HG03097 (cell line): ENCODE measurements around the gene NDUFAF8.

ENCODE experiments used
- ATAC-seq: cut with Tn5 transposase; IDR thresholded peaks from one replicate; pipeline ENCODE4 v1.9.1; 2021; ENCODE audit not compliant: unreplicated experiment, low FRiP score

Gene NDUFAF8

DNA sequence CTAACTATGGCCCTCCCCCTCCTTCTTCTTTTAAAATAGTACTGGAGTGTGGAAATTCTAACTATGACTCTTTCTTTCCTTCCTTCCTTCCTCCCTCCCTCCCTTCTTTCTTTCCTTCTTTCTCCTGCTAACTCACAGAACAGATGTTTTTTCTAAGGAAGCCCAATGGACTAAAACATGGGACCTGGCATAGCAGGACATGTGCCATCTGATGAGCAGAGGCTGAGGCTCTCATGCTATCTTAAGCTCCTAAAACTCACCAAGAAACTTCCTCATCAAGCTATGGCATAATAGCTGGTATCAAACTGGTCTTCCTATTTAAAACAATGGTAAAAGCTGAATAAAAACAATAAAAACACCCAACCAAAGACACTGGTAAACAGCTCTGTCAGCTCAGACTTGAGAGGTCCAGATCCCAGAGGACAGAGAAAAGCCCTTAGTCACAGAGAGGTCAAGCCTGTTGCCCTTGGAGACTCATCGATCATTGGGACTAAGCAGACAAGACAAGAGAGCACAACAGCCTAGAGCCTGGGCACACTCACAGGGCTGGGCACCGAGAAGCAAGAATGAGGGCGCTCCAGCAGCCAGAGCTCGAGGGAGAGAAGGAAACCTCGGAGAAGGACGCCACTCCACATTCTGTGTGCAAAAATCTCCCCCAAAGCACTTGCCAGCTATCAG lies 28.4 kb downstream of the NDUFAF8 start:
- ATAC-seq = no peak

DNA sequence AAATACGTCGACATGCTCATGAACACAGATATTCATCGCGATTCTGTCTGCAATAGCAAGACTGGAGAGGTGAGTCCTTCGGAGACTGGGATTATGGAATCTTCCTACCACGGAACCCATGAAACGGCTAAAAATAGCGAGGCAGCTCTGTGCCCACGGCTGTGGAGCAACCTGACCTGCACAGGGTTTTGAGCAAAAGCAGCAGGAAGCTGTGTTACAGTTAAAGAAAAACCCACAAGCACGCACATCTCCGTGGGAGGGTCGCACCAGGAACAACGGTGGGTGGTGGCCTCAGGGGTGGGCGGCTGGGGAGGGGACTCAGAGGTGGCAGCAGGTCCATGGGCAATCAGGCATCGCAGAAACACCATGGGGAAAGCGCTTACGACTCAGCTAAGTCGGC lies 31.2 kb downstream of the NDUFAF8 start:
- no peak for ATAC-seq

DNA sequence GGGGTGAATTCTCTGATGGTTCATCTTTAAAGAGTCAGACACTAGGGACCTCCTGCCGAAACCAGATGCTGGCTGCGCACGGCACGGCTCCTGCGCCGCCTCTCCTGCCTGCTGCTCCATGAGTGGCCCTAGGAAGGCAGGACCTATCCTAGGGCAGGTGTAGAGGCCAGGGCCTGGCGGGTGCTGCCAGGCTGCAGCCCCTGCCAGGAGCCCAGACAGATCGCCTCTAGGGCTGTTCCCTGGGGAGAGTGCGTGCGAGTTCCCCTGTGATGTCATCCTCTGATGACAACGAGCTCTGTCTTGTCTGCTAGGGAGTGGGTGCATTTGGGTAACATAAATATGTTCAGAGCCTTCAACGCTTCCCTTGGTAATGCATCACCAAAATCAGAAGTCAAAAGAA lies 32.1 kb downstream of the NDUFAF8 start:
- no peak for ATAC-seq

DNA sequence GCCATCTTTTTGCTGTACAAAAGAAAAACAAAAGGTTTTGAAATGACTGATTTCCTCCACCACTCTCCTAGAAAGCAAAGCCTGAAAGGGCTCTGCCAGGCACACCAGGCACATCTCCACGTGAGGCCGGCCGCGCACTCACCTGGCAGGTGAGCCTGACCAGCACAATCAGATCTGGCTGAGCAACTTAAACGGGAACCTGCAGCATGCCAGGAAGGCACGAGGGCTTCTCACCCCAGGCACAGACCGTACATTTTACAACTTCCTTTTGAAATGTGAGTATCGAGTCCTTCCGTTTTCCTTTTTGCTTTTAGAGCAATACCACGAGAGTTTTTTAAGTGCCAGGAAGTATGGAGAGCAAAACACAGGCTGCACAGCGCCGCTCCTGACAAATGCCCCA lies 33.5 kb downstream of the NDUFAF8 start:
- ATAC-seq = no peak

DNA sequence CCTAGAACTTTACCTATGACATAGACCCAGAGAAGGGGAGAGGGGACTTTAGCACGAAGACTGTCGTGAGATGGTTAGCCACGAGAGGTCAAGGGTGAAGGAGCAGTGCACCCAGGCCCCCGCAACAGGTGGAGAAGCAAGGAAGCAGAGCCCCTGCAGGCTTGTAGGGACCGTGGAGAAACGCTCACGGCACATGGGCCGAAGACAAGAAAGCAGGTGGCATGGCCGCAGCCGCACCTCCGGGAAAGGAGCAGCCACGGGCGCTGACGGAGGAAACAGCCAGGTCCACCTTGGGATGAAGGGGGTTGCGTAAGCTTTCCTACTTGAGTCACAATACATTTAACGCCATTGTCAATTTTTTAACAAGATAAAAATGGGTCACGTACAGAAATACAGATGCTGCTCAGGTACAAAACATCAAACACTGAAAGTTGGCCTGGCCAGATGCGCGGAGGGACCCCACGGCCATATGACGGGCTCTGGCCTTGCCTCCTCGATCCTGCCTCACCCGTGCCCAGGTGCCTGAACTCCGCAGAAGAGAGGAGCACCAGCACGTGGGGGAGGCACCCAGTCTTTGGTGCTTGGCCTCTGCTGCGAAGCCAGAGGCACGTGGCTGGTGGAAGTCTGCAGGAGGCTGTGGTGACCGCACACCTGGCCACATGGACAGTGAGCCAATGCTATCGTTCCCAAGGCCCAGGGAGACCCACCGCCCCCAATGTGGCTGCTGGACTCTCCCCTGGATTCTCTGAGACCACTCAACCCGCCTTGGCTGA lies 34.8 kb downstream of the NDUFAF8 start:
- no peak for ATAC-seq

DNA sequence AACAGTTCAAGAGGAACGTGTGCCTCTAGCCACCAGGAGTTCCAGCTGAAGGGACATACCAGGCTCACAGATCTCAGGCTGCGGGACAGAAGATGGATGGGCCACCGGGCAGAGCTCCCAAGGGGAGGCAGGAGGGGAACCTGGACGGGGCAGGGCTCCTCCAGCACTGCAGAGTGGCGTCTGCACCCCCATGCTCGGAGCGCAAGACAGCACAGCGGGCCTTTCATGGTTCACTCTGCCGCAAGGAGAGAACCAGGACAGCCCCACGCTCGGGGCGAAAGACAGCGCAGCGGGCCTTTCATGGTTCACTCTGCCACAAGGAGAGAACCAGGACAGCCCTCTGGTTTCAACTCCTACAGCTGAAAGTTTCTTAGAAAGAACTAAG lies 35.3 kb downstream of the NDUFAF8 start:
- ATAC-seq = no peak

DNA sequence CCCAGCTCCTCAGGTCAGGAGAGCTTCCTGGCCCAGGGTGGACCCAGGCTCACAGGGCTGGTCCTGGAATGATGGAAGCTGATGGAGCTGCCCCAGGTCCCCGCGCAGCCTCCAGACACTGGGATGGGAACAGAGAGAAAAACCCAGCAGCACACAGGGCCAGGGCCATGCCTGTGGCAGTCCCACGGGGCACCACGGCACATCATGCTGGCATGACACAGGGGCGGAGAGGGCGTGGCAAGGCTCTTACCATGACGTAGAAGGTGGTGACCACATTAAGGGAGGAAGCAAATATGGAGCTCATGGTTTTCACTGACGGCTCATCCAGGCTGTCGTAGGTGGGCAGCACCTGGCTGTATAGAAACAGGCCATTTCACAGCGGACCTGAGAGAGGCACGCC lies 37.7 kb downstream of the NDUFAF8 start:
- no peak for ATAC-seq

DNA sequence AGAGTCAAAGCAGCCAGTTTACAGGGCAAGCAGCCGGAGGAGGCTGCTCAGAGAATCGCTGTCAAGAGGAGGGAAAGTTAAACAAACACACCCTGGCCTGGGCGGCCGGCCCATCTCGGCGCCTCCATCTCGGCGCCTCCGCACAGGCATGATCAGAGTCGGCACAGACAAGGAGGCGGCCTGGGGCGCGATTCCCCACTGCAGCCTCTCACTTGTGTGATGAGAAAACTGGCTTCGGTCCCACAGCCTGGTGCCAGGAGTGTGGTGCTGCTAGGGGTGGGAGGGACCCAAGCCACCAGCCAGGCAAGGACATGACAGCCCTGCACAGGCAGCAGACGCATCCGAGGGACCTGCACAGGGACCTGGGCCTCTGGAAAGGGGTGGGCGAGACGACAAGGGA lies 38.3 kb downstream of the NDUFAF8 start:
- ATAC-seq = no peak

DNA sequence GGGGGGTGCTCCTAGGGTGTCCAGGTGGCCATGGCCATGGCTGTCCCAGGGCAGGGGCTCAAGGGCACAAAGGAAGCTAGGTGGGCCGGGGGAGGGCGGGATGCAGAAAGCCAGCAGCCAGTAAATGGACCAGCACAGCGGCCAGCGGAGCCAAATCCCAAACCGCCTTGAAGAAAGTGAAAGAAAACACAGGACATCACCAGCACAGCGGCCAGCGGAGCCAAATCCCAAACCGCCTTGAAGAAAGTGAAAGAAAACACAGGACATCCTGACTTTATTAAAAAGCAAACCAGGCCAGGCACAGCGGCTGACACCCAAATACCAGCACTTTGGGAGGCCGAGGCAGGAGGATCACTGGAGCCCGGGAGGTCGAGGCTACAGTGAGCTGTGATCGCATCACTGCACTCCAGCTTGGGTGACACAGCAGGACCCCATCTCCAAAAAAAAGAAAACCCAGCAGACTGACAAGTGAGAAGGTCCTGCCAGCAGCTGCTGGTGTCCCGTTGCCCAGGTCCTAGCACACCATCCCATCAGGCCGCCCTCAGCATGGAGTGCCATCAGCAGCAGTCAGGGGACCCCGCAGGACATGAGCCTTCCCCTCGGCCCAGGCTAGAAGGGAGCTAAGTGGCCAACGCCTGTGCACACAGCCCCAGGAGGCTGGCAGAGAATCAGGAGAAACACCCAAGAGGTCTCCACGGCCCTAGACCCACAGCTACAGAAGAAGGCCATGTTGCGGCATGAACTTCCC lies 39.0 kb downstream of the NDUFAF8 start:
- no peak for ATAC-seq

DNA sequence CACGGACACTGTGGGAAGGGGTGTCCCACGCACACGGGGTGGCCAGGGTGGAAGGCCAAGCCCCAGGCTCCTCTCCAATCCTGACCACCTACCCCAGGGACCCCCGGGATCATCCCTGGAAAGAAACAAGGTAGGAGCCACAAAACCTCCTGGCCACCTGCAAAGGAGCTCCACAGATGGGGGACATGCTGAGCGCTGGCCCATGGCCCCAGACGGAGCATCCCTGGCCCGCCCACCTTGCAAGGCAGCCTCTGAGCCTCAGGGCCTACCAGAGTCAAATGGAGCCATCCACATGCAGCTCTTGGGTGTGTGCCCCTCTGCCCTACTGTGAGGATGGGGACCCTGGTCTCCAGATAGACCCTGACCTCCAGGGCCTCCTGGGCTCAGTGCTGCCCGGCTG lies 39.7 kb downstream of the NDUFAF8 start:
- no peak for ATAC-seq

DNA sequence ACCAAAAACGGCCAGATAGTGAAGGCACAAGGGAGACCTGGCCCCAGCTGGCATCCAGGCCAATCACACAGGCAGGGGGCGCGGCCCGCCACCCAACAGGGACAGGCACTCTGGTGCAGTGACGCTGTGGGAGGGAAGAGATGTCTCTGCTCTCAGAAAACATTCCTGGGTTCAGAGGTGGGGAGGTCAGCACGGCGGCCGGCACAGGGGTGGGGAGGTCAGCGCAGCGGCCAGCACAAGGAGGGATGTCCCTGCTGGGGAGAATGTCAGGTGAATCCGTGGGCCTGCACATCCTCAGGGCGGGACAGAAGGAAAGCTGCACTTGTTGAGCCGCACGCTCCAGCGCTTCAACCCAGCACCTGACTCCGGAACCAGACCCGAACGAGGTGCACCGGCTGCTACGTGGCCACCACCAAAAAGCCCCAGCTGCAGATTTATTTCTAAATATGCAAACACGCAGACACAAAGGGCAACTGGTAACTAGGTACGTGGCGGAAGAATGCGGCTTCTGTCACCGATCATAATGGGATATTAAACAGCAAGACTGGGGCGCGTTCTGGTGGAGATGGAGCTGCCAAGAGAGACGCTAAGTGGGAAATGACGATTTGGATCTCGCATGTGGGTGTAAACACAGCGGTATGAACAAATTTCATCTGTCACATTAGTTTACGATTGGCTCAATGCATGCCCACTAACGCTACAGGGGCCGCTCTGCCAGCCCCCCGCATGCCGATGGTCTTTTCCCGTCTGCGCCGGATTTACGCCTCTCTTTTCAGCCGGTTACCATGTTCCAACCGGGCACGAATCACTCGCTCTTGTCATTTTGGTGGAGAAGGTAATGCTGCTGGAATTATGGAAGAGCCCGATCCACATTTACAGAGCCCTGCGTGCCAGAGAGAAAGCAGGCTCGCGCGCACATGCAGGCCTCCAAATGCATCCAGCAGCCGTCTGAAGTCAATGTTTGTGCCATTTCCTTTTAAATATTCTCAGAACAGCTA lies 40.5 kb downstream of the NDUFAF8 start:
- ATAC-seq = no peak

DNA sequence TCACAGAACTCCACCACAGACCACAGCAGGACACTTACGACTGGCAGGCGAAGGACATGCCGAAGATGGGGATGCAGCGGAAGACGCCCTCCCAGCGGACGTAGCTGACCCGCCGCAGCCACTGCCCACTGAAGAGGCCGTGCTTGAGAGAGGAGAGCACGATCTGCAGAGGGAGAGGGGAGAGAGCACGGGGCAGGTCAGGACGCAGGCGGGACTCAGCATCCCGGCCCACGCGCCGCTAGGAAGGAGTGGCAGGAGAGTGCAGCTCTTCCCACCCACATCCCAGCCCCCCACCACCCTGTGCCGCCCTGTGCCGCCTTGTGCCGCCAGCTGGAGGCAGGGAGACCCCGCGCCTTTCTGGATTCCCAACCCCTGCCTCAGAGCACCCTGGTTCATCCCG lies 41.5 kb downstream of the NDUFAF8 start:
- ATAC-seq = no peak

DNA sequence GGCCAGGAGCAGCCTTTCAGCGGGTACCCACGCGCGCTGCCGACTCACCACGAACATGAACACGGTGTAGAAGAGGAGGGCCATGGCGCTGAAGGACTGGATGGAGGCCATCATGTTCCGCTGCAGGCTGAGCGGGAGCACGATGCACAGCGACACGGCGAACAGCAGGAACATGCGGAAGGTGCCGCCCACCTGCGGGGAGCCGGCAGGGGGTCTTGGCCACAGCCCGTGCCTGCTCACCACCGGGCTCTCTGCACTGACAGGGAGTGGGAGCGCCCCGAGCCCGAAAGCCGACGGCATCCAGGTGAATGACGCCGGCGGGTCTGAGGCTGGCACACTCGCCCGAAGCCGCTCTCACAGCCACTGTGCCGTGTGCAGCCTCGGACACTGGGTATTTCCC lies 43.0 kb downstream of the NDUFAF8 start:
- ATAC-seq = no peak

DNA sequence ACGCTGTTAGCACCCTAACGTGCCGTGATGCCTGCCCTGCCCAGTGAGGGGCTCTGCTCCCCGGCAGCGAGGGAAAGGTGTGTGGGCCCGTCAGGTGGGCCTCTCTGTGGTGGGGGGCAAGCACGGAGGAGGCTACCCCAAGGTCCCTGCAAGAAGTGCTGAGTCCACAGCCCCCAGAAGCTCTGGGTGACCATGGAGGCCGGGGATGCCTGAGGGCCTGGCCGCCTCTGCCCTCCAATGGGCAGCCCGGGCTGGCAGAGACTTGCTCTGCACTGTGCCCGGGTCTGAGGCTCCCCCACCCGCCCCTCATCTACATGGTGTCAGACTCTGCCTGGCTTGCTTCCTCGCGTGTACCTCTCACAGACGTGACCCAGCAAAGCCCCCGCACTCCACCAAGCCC lies 43.8 kb downstream of the NDUFAF8 start:
- no peak for ATAC-seq

DNA sequence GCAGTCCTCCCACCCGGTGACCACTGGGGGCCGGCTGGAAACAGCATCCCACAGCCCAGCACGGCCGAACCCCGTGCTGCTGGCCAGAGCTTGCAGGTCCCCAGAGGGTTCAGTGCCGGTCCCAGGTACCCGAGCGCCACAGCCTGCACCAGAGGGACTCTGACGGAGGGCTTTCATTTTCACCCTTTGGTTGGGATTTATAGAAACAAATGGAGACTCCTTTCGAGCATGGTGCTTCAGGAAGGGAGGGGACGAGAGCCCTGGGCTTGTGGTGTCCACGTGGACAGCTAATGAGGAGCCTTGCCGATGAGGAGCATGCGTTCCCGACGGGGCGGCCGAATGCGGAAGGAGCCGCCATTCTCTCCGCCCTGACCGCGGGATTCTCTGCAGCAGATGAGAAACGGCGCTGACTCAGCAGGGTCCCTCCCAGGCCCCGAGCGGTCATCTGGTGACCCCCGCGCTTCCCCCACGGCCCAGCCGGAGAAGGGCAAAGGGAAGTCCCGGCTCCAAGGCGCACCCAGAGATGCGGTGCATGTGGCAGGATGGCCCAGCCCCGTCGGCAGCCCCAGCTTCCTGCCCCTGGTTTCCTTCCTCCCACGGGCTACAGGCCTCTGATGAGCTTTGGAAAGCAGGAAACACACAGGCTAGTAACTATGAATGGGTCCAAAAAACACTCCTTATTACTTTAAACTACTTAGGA lies 46.2 kb downstream of the NDUFAF8 start:
- ATAC-seq = no peak

DNA sequence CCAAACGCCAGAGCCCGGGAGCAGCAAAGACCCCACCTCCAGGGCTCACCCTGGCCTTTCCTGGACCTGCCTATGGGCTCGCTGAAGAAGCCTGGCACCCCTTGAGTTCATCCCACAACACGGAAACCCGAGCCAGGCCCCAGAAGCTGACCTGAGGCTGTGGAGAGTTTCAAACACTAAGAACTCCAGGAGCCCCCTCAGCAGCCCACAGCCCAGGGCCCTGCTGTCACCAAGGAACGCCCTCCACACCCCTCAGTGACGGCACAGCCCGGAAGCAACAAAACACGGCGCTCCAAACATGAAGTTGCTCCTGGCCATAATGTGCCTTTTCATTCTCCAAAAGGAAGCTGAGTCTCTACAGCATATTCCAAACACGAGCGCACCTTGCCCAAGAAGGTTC lies 46.8 kb downstream of the NDUFAF8 start:
- no peak for ATAC-seq

DNA sequence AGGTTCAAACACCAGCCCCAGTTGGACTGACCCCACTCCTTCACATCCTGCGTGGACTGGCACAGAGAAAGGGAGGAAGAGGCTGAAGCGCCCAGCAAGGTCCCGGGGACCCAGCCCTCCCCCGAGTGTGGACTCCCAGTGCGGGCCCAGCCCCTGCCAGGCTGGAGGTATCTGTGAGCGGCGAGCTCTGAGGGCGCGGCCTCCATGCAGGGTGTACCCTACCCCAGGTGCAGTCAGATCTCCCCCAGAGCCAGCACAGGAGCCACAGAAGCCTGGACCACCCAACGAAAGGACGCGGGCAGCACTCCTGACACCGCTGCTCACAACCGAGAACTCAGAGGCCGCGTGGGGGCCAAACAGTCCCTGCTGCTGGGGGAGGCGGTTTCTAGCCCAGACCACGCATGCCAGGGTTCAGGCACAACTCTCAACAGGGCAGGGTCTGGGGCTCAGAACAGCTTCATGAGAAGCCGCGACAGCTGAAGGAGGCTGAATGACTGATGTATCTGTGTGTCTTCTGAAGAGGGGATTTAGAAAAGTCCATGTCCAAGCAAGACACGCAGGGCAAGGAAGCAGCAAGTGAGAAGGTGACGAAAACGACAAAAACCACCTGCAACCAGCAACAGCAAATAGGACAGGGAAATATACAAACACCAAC lies 47.5 kb downstream of the NDUFAF8 start:
- no peak for ATAC-seq

DNA sequence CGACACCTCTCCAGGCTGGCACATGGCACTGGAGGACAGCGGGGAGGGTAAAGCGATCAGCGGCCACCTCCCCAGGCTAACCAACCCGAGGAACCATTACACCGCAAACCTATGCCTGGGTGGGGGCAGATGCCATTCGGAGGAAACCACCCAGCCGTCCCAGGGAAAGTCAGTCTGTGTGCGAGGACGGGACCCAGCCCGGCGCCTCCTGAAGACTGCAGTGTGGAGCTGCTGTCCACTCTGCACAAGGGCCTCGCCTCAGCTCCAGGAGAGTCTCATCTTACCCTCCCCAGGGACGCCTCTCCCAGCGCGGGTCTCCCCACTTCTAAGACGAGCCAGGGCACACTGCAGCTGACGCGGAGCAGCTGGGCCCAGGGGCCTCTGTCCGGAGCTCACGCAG lies 48.0 kb downstream of the NDUFAF8 start:
- ATAC-seq = no peak

DNA sequence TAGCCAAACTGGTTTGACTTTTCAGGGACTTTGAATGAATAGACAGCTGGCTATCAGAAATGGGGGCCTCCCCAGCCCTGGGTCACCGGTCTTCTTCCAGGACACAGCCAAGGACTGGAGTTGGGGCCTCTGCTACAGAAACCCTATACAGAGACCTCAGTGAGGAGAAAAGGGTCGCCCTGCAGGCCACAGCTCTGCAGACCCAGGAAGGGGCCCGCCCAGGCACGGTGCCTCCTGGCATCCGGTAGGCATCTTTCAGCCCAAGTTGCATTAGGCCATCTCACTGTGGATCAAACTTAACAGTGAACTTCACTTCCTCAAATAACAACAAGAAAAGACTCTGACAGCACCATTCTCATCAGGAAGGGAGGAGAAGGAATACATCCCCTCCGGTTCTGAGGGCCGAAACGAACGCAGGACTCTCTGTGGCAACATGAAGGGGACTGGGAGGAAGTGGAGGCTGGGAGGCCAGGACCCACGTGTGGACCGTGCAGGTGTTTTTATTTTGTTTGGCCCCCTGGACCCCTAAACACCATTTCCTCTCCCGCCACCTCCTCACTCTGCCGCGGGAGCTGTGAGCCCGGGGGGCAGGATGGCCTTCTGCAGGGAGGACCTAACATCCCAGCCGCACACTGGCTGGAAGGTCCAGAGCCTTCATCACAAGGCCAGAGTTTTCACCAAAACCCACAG lies 48.8 kb downstream of the NDUFAF8 start:
- ATAC-seq = no peak
